ENCODE measurements around the gene TICAM1. TPM values are rescaled to one million over a fixed set of nuclear protein-coding genes. Genes with fewer than 3 reads are reported as not detected.

Gene TICAM1
- total RNA-seq, 1 experiment from 2014 or later = 0.48 TPM

DNA sequence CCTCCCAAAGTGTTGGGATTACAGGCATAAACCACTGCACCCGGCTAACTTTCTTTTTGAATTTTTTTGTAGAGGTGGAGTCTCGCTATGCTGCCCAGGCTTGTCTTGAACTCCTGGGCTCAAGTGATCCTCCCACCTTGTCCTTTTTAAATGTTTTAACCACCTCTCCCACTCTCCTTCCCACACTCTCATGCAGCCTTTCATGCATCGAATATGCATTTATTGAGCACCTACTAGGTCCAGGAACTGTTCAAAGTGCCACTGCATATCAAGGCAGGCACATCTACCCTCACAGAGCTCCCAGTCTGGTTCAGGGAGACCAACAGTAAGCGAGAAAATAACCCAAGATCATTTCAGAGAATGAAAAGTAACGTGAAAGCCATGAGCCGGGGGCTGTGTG, 1.2 kb downstream of the TICAM1 start:
- Histone ChIP-seq H3K9me3 (ENCODE audit: control insufficient read depth, low read depth, low read length) (no peaks in the 10 kb centered on the region), H2BK120ac (ENCODE audit: low read depth, low read length, poor library complexity, severe bottlenecking) (no peak overlapping the region), H3K4ac (ENCODE audit: low read depth, low read length) (no peak overlapping the region), H3K79me1 (ENCODE audit: insufficient read depth, low read depth, low read length, poor library complexity, severe bottlenecking) (no peaks in the 10 kb centered on the region), H3K4me2 (ENCODE audit: insufficient read depth, insufficient read length, low read length) (no peak overlapping the region), H2BK20ac (ENCODE audit: low read depth, low read length, poor library complexity, severe bottlenecking) (no peak overlapping the region), H3K27me3 (ENCODE audit: insufficient read depth, low read length) (peaks cover 5% of the 10 kb centered on the region; the same call in 1 of the 2 replicates), H3K23me2 (ENCODE audit: insufficient read length, low read depth, low read length, poor library complexity, severe bottlenecking) (peaks cover 8% of the 10 kb centered on the region), H3K4me1 (ENCODE audit: insufficient read depth, low read length) (no peaks in the 10 kb centered on the region), H2BK5ac (ENCODE audit: insufficient read length, low read length) (no peak overlapping the region), H3K56ac (ENCODE audit: insufficient read length, low read depth, low read length) (no peak overlapping the region), H3K9ac (ENCODE audit: extremely low read depth, insufficient read length, low read length) (no peak overlapping the region), H4K91ac (ENCODE audit: insufficient read length, low read depth, low read length) (no peak overlapping the region), H4K8ac (replicated peaks; ENCODE audit: insufficient read length, low read depth, low read length) (no peak overlapping the region), H2AK5ac (ENCODE audit: insufficient read length, low read length) (no peak overlapping the region), H4K20me1 (ENCODE audit: control insufficient read depth, insufficient read depth, insufficient read length) (no peaks in the 10 kb centered on the region), H3K14ac (ENCODE audit: insufficient read depth, low read length) (no peak overlapping the region), H4K5ac (ENCODE audit: insufficient read length, low read depth, low read length) (no peak overlapping the region), H3K23ac (ENCODE audit: insufficient read length, low read depth, low read length) (no peak overlapping the region), H3T11ph (ENCODE audit: low read length) (no peak overlapping the region), H3K27ac (ENCODE audit: insufficient read length, low read depth, low read length) (no peak overlapping the region), H3K79me2 (ENCODE audit: insufficient read depth, low read length) (no peaks in the 10 kb centered on the region), H2BK12ac (ENCODE audit: insufficient read length, low read depth, low read length) (no peak overlapping the region), H2BK15ac (ENCODE audit: low read depth, low read length) (no peak overlapping the region), H2AFZ (ENCODE audit: low read length) (no peak overlapping the region), H3K18ac (ENCODE audit: insufficient read length, low read depth, low read length) (no peak overlapping the region)
- Mint-ChIP-seq H3K4me3 (peak overlapping the region; percentile 49 to 60; a peak in 3 of 5 replicates), H3K27ac (no peak overlapping the region; a peak in 1 of 7 replicates), H3K36me3 (ENCODE audit: insufficient read depth in 1 of 3, low read depth in 3 of 3) (no peaks in the 10 kb centered on the region), H3K4me1 (peaks cover 0 to 6% of the 10 kb centered on the region in 2 experiments; a peak in 1 of 4 replicates), H3K27me3 (ENCODE audit: low read depth) (peaks cover 30% of the 10 kb centered on the region), H3K9me3 (peaks cover 0 to 6% of the 10 kb centered on the region in 2 experiments; a peak in 2 of 5 replicates)
- no CpG with 5 or more reads among the region's 6 CpGs for WGBS (ENCODE audit: extremely low coverage, insufficient read length, low lambda C conversion rate)
- TF ChIP-seq, protein P1, sequence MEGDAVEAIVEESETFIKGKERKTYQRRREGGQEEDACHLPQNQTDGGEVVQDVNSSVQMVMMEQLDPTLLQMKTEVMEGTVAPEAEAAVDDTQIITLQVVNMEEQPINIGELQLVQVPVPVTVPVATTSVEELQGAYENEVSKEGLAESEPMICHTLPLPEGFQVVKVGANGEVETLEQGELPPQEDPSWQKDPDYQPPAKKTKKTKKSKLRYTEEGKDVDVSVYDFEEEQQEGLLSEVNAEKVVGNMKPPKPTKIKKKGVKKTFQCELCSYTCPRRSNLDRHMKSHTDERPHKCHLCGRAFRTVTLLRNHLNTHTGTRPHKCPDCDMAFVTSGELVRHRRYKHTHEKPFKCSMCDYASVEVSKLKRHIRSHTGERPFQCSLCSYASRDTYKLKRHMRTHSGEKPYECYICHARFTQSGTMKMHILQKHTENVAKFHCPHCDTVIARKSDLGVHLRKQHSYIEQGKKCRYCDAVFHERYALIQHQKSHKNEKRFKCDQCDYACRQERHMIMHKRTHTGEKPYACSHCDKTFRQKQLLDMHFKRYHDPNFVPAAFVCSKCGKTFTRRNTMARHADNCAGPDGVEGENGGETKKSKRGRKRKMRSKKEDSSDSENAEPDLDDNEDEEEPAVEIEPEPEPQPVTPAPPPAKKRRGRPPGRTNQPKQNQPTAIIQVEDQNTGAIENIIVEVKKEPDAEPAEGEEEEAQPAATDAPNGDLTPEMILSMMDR (conservative IDR thresholded peaks at IDR 0.05) = no peak
- DNase-seq = no peak
